Measurements from ENCODE around the gene POLDIP2.

DNA sequence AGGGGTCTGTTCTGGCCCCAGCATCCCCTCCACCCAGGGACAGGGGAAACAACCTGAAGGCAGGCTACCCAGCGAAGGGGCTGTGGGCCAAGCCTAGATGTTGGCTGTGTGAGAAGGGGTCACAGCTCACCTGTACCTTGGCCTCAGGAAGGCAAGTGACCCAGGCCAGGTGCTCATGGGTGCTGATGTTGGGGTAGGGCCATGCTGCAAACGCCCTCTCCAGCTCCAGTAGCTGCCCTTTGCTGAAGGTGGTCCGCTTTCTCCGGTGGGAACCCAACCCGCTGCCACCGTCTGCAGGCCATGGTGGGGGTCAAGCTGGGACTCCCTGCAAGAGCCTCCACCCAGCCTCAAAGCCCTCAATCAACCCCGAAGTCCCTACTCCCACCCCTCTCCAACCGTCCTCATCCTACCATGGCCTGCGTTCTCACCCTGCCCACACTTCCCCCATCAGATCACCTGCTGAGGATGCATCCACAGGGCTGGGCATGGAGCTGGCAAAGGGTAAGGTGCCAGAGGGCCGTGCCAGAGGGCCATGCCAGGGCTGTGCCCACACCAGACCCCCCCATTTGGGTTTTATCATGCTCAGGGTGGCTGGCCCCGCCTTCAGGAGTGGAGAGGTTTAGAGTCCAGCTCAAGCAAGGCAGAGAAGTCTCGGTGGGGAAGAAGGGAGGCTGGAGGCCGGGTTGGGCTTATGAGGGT, 7.5 kb upstream of the POLDIP2 start, which contains the start of gene SEBOX:
- TF ChIP-seq, protein P1, sequence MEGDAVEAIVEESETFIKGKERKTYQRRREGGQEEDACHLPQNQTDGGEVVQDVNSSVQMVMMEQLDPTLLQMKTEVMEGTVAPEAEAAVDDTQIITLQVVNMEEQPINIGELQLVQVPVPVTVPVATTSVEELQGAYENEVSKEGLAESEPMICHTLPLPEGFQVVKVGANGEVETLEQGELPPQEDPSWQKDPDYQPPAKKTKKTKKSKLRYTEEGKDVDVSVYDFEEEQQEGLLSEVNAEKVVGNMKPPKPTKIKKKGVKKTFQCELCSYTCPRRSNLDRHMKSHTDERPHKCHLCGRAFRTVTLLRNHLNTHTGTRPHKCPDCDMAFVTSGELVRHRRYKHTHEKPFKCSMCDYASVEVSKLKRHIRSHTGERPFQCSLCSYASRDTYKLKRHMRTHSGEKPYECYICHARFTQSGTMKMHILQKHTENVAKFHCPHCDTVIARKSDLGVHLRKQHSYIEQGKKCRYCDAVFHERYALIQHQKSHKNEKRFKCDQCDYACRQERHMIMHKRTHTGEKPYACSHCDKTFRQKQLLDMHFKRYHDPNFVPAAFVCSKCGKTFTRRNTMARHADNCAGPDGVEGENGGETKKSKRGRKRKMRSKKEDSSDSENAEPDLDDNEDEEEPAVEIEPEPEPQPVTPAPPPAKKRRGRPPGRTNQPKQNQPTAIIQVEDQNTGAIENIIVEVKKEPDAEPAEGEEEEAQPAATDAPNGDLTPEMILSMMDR (IDR thresholded peaks at IDR 0.05) = no peak
- TF ChIP-seq POLR2A (IDR thresholded peaks at IDR 0.05) = no peak
